ENCODE data around the gene SPDYE4.

Gene SPDYE4

GRCh38 chr17:8708025-8708461 lies 50.3 kb downstream of the SPDYE4 start:
- DNase-seq: no peak

GRCh38 chr17:8707332-8708024 lies 50.9 kb downstream of the SPDYE4 start:
- no peak for DNase-seq

GRCh38 chr17:8706431-8706830 lies 51.9 kb downstream of the SPDYE4 start:
- no peak for DNase-seq

GRCh38 chr17:8705427-8705826 lies 52.9 kb downstream of the SPDYE4 start:
- no peak for DNase-seq

GRCh38 chr17:8703001-8703400 lies 55.3 kb downstream of the SPDYE4 start:
- DNase-seq: no peak

GRCh38 chr17:8701754-8702153 lies 56.6 kb downstream of the SPDYE4 start:
- no peak for DNase-seq

GRCh38 chr17:8701221-8701620 lies 57.1 kb downstream of the SPDYE4 start:
- no peak for DNase-seq
